Stimulated activated CD4-positive, alpha-beta T cell treated with anti-CD3 and anti-CD28 coated beads, Interleukin-2, amount 100 ng/mL, for 4 hours (primary cell): ENCODE measurements around the gene GAB2.
"Not testable (repeated sequence)": the region's sequence is repeated elsewhere in the genome, so short reads cannot be mapped to it uniquely, and the experiment has no call there.

Experiments
- DNase-seq: peaks from one replicate; pipeline ENCODE4 v3.0.0-alpha.2; 2020; ENCODE audit warnings: low read depth

The GAB2 gene

DNA sequence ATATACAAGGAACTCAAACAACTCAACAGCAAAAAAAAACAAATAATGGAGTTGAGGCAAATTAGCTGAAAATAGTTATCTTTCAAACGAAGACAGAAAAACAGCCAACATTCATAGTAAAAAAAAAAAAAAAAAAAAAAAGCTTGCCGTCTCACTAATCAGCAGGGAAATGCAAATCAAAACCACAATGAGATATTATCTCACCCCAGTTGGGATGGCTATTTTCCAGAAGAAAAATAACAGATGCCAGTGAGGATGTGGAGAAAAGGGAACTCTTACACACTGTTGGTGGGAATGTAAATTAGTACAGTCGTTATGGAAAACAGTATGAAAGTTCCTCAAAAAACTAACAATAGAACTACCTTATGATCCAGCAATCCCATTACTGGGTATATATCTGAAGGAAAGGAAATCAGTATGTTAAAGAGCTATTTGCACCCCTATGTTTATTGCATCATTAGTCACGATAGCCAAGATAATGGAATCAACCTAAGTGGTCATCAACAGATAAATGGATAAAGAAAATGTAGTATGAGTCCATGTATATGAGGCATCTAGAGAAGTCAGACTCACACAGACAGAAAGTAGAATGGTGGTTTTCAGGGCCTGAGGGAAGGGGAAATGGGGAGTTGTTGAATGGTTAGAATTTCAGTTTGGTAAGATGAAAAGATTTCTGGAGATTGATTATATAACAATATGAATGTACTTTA is 172.9 kb downstream of the GAB2 start:
- no peak for DNase-seq

DNA sequence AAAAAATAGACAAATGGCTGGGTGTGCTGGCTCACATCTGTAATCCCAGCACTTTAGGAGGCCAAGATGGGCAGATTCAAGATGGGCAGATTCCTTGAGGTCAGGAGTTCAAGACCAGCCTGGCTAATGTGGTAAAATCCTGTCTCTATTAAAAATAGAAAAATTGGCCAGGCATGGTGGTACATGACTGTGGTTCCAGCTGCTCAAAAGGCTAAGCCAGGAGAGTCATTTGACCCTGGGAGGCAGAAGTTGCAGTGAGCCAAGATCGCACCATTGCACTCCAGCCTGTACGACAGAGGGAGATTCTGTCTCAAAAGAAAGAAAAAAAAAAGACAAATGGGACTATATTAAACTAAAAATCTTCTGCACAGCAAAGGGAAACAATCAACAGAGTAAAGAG is 173.5 kb downstream of the GAB2 start:
- no peak for DNase-seq

DNA sequence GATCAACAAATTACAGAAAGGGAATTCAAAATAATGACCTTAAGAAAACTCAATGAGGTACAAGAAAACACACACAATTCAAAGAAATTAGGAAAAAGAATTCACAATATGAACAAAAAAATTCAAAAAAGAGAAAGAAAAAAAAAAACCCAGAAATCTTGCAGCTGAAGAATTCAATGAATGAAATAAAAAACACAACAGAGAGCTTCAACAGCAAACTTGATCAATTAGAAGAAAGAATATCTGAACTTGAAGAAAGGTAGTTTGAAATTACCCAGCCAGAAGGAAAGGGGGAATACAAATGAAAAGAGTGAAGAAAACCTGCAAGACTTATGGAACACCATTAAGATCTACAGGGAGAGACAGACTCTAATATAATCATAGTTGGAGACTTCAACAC is 176.1 kb downstream of the GAB2 start:
- DNase-seq, result no peak

DNA sequence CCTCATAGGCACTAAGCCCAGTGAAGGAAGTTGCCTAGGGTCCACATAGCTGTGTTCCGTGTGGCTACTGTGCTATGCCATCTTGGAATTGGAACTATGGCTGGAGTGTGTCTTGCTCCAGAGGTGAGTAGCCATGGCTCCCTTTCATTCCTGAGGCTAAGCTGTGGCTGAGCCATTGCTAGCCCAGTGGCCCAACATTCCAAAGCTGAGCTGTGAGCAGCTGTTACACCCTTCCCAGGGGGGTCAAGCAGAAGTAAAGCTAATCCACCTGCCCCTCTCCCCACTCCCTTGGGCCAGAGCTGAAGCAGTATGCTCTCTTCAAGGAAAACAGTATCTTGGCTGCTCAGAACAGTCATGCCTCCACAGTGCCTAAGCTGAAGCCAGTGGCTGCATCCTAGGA is 177.8 kb downstream of the GAB2 start:
- DNase-seq, result no peak

DNA sequence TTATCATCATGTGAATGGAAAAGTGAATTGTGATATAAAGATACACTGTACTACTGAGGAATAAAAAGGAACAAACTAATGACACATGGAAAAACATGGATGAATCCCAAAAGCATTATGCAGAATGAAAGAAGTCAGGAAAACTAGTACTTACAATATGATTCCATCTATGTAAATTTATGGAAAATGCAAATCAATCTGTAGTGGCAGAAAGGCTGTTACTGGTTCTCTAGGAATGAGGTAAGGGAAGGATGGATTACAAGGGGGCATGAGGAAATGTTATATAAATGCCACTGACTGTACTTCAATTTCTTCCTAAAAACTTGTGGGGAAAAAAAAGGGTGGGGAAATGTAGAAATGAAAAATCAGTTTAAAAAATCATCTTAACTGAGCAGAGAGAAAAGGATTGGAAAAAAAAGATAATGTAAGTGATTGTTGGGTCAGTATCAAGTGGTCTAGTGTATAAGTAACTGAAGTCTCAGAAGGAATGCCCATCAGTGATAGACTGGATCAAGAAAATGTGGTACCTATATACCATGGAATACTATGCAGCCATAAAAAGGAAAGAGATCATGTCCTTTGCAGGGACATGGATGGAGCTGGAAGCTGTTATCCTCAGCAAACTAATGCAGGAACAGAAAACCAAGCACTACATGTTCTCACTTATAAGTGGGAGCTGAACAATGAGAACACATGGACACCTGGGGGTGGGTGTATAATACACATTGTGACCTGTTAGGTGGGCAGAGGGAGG is 180.2 kb downstream of the GAB2 start:
- DNase-seq, result no peak

DNA sequence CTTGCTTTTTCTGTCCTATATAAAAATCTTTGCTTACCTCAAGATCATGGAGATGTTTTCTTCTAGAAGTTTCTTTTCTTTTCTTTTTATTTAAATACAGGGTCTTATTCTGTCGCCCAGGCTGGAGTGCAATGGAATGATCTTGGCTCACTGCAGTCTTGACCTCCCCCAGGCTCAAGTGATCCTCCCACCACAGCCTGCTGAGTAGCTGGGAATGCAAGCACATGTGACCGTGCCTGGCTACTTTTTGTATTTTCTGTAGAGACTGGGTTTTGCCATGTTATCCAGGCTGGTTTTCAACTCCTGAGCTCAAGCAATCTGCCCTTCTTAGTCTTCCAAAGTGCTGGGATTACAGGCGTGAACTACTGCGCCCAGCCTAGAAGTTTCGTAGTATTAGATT is 183.6 kb downstream of the GAB2 start:
- DNase-seq, result no peak

DNA sequence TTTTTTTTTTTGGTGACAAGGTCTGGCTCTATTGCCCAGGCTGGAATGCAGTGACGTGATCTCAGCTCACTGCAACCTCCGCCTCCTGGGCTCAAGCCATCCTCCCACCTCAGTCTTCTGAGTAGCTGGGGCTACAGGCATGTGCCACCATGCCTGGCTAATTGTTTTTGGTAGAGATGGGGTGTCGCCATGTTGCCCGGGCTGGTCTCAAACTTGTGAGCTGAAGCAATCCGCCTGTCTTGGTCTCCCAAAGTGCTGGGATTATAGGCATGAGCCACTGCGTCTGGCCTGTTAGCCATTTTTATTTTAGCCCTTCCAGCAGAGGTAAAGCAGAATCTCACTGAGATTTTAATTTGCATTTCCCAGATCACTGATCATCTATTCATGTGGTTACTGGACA is 184.6 kb downstream of the GAB2 start:
- DNase-seq, result not testable (repeated sequence)

DNA sequence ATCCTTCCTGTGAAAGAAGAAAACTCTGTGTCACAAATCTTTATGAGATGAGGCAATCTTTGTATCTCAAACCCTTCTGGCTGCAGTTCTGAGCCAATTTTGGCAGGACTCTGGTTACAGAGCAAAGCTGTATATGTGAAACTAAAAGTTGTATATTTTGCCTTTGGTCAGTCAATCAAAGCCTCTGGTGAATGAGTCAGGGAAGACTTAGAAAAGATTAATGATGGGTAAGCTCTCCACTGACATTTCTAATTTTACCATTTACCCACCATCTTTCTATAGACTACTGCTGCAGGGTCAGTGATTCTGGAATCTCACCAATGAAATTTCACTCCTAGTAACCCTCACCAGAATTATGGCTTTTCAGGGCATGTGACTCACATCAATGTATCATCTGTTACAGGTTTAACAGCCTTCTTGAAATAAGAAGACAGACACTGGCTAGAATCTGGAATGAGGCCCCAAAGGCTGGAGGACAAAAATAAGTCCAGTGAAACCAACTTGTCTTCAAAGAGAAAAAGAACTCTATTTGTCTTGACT is 185.6 kb downstream of the GAB2 start:
- no peak for DNase-seq

DNA sequence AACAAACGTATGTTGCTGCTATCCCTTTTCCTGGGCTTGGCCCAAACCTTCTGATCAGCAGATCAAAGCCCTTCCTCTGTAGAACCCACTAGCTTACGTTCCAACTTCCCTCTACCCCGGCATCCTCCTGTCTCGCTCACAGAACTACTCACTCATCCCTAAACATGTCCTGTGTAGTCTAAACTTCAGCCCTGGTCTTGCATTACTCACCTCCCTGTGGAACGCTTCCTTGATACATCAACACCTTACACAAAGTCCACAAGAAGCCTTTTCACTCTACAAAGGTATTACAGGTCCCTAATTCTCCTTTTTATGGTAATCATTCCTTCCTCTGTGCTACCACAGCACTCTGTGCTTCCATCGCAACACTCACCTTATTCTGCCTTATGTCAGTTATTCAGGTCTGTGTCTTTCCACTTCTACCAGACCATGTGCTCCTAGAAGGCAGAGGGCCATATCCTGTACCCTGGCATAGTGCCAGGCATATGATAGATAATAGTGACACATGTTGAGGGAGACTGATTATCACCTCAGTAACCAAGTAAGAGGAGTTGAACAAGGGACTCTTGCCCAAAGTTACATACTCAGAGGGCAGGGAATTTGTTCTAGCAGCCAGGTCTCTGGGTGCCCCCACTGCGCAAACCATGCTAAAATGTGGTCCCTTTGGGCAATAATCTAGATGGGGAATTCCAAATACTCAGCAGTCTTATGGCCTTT is 187.3 kb downstream of the GAB2 start:
- DNase-seq, result no peak

DNA sequence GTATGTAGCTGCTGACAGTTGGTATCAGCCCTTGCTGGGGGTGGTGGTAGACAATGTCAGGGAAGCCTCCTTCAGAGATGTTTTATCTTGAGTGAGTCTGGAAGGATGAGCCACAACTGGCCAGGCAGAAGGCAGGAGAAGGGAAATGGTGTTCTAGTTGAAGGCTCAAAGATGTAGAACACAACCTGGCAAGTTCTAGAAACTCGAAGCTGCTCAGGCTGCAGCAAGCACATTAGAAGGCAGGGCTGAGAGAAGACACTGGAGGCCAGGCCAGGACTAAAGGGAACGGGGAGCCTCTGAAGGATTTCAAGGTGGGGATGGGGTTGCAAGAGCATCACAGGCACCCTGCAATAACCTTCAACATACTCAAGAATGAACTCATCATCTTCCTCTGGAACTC is 188.5 kb downstream of the GAB2 start:
- DNase-seq, result no peak

DNA sequence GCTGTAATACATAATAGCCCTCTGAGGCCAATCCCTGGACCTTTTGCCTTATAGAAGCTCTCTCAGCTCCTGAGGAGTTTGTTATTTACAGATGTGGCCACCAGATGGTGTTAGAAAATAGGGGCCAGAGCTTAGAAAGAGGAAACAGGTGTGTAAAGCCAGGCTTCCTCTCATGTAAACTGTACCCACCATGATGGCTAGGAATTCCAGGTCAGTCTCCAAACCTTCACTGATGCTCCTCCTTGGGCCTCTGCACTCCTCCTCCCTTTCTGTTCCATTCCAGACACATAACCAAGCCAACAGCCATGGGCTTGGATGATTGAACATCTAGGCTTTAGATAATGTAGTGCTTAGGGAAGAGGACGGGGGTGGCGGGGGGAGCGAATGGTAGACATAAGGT is 189.2 kb downstream of the GAB2 start:
- no peak for DNase-seq

DNA sequence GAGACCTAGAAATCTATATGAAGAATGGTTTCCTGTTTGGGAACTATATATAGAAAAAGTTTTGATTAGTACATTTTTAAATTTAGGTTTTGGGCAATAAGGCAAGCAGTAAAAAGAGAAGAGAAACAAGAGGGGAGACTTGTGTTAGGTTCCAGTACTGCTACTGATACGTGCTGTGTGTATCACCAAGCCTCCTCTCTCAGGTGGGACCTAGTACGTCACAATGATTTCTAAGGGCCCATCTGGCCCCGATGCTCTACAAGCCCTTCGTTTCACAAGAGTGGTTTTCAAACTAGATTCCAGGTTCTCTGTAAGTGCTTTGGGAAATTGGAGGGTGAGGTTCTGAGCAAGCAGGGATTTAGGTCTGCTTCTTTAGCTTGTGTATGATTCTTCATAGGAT is 189.7 kb downstream of the GAB2 start:
- DNase-seq, result no peak

DNA sequence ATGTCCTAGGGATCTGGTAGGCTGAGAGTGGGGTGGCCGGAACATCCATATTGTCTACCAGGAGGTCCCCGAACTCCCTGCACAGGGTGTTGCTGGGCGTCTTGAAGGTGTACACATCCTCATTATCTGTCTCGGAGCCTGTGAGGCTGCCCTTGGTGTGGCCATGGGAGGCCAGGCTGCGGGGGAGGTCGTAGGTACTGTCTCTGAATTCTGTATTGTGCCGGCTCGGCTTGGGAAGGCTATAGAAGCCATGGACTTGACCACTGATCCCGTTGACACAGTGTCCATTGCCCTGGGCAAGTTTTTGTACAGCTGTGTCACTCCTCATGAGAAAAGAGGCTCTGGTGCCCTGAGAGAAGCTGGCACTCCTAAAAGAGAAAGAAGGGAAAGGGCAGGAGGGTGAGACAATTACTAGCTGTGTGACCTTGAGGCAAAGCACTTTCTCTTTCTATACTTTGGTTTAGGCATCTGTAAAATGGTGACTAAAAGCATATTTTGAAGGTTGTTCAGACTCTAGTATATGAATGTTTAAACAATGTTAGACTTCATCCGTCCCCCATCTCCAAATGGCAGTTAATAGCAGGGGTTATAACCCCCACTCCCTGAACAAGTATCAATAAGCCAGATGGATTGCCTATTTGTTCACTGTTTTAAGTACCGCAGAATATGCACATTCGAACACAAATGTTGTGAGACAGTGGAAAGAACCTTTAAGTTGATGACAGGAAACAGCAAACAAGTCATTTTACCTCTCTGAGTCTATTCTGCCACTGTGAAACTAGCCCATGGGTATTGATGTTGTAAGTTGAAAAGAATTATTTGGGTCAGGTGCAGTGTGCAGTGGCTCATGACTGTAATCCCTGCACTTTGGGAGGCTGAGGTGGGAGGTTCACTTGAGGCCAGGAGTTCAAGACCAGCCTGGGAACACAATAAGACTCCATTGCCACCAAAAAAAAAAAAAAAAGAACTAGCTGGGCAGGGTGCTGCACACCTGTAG is 190.6 kb downstream of the GAB2 start:
- DNase-seq, result no peak

DNA sequence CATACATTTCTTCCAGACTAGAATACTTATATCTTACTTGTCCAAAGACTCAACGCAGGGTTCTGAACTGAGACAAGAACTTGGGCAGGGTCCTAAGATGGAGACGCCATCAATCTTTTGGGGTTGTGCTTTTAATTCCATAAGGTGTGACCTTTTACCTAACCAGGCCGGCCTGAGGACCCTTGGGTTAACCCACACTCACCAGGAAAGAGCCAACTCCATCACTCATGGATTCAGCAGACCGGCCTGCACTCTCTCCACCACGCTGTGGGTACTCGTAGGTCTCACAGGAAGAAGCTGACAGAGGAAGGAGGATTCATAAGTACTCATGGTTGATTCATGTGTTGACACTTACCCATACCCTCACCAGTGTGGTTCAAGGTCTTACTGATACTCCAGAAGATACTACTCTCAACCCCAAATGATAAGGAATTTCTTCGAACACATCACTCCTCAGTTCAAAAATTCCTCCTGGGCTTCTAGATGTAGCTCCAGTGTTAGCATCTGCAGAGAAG is 192.7 kb downstream of the GAB2 start:
- DNase-seq, result no peak

DNA sequence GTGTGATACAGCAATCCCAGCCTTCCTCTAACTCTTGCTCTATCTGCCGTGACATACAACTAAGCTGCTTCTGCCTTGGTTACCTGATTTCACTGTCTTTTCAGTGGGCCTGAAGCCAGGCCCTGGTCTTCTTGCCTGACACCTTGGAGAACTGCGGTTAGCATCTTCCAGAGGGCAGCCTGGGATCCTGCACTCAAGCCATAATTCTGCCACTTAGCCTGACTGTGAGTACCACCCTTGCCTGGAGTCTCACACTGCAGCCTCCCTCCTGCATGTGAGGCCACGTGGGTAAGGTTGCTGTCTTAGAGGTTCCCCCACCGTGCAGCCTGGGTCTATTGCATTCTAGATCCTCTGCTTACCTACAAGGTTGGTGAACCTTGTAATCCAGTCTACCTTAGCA is 193.1 kb downstream of the GAB2 start:
- no peak for DNase-seq

DNA sequence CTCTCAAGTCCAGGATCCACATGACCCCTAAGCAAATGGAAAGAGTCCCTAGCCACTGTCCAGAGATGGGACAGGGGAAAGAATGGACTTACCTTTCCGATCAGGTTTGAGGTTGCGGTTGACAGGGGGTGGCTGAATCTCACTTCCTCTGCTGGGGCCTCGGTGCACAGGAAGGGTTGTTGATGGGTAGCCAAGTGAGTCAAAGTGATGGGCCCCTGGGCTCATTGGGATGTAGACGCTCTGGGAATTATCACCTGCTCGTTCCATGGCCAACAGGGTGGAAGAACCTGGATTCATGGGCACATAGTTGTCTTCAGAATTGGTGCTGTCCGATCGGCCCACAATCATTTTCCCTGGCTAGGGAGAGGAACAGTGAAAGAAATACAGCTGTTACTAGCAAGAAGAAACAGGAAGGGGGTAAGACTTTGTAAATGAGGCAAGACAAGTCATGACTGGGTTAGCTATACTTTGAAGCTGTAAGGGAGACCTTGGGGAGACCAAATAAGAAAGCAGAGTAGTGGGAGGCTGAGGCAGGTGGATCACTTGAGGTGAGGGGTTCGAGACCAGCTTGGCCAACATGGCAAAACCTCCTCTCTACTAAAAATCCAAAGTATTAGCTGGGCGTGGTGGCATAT is 194.2 kb downstream of the GAB2 start:
- no peak for DNase-seq

DNA sequence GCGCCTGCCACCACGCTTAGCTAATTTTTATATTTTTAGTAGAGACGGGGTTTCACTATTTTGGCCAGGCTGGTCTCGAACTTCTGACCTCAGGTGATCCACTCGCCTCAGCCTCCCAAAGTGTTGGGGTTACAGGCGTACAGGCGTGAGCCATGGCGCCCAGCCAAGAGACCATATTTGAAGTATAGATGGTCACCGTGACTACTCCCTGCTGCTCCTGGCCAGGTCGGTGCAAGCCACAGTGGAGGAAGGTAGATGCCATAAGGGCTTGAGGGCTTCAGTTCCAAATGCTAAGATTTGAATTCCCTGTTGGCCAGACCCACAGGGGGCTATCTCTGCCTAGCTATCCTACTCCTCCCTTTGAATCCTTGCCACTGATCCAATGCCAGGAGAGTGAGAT is 194.9 kb downstream of the GAB2 start:
- DNase-seq, result not testable (repeated sequence)

DNA sequence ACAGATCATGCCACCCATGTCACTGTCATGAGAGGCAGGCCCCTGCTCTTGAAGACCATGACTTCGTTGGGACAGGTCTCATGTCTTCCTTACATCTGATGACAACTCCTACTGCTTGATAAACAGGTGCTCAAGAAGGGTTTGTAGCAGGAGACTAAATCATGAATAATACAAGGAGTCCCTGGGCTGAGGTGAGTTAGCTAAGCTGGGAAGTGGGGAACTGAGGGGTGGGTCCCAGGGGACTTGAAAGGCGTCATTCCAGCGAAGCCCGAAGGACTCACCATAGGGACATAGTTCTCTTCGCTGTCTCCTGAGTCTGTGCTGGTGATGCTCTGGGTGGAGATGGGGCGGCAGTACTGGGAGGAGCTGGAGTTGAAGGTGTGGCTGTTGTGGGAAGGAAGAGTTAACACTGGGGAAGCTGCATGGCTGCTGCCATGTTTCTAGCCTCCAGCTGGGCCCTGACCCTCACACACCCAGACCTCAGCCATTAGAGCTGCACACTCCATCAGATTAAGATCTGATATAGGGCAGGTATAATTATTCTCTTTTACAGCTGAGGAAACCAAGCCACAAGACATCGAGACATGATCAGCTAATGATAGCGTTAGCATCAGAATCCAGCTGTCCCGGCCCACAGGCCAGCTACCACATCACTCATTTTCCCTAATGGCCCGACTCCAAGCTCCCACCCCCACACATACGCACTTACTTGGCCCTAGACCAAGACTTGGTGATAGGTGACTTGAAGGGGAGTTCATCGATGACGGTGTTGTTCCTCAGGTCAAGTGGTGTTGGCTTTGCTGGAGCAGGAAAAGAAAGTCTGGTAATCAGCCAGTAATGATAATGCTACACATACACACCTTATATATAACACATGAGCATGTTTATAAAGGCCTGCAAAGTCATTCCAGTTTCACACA is 196.0 kb downstream of the GAB2 start:
- DNase-seq, result no peak

DNA sequence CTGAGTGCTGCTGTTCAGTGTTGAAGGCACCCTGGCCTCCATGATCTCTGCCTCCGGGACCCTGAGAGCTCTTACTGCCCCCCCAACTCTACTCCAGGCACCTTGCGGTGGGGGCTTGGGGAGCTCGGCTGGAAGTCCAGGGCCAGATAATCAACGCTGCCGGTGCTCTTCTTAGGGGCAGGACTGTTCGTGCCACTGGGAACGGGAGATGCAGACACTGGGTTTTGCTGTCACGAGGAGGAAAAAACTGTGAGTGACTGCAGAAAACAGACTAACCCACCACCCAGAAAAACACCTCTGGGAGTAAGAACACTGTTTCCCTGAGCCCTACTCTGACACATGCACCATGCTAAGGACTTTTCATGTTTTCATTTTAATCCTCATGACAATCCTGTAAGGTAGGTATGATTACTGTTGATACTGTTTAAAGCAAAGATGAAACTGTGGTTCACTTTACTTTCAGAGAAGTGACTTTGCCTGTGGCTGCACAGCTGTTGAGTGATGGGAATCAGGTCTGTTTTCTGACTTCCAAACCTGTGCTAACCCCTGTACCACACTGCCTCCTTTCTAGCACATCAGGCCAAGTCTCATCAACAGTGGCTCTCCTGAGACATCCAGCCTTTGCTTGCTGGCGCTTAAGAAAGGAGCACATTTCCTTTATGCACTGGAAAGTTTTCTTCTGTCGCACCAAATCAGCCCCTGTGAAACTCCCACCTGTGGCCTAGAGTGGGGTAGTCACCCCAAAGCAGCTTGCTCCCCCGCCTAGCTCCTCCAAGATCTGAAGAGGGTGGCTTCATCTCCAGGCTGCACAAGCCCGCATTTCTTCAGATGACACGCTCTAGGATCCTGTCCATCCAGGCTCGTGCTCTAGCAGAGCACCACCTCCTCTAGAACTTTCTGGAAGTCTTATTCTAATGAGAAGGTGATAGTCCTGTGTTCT is 197.1 kb downstream of the GAB2 start:
- no peak for DNase-seq
